Coronary artery (tissue), 2 donors: ENCODE measurements around the gene SHISA5.

Experiments
- DNase-seq: peaks from one replicate; pipeline ENCODE4 v3.0.0-alpha.2; 2017; ENCODE audit warnings: low spot score
- H3K27ac ChIP-seq, 2 donors: fragments of 200-600 bp; sonication (generic); one replicate each; pipeline ENCODE4 v1.5.1; 2016 to 2019
- H3K4me3 ChIP-seq: fragments of 200-600 bp; sonication (generic); 2 replicates; pipeline ENCODE4 v1.5.1; 2016; ENCODE audit warnings: mild to moderate bottlenecking, moderate library complexity
- TF ChIP-seq, protein P1 (sequence below): fragments of 200-600 bp; sonication (generic); IDR thresholded peaks from one replicate; pipeline ENCODE4 v1.5.1; 2019; ENCODE audit warnings: antibody characterized with exemption

Gene SHISA5

DNA sequence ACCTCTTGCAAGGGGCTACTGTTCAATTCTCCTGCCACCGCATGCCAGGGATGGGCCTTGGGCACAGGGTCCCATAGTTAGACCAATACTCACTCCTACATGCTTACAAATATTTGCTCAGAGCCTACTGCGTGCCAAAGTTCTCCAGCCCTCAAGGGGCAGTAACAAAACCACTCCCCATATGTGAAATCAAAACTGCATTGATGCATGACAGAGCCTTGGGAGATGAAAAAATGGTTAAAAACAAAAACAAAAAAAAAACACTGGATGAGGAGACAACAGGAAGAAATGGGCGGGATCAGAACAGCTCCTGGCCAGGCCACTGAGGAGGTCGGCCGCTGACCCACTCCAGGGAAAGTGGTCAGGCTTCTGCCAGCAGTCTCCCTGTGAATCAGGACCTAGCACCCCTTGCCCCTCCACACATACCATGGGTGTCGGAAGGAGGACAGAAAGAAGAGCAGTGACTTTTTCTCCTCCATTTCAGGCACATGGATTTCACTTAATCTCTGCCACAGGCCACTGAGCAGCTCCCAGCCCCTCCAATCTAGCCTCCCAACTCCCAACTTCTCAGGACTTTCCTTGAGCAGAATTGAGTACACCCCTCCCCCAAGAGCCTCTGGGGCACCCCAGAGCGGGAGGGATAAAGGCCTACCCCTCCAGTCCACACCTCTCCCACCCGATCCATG lies 76.9 kb downstream of the SHISA5 start:
- TF ChIP-seq, protein P1, sequence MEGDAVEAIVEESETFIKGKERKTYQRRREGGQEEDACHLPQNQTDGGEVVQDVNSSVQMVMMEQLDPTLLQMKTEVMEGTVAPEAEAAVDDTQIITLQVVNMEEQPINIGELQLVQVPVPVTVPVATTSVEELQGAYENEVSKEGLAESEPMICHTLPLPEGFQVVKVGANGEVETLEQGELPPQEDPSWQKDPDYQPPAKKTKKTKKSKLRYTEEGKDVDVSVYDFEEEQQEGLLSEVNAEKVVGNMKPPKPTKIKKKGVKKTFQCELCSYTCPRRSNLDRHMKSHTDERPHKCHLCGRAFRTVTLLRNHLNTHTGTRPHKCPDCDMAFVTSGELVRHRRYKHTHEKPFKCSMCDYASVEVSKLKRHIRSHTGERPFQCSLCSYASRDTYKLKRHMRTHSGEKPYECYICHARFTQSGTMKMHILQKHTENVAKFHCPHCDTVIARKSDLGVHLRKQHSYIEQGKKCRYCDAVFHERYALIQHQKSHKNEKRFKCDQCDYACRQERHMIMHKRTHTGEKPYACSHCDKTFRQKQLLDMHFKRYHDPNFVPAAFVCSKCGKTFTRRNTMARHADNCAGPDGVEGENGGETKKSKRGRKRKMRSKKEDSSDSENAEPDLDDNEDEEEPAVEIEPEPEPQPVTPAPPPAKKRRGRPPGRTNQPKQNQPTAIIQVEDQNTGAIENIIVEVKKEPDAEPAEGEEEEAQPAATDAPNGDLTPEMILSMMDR, result no peak
- no peak for DNase-seq
- H3K27ac ChIP-seq, result peak overlapping the region; percentile 97 to 99
- H3K4me3 ChIP-seq, result peak overlapping the region; percentile 97

DNA sequence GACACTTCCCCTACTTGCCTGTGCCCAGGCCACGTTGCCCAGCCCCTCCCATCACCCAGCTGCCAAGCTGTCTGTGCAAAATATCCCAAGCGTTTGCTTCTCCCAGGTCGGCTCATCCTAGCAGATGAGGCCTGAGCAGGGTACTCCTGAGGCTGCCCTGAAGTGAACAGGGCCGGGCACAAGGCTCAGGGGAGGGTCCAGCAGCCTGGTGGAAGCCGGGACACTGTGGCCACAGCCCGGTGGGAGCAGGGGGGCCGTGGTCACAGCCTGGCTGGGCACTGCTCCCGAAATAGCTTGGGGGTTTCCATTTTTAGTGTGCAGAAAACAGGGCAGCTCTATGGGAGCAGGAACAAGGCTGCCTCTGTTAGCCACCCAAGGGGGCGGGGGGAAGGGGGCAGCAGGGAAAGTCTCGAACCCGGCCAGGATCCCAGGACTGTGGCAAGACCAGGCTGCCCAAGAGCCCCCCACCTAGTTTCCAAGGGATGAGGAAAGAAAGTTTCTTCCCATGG lies 77.5 kb downstream of the SHISA5 start:
- Histone ChIP-seq H3K27ac (peak overlapping the region; percentile 97 to 99), H3K4me3 (peak overlapping the region; percentile 97)
- no peak for DNase-seq
- TF ChIP-seq, protein P1, result no peak

DNA sequence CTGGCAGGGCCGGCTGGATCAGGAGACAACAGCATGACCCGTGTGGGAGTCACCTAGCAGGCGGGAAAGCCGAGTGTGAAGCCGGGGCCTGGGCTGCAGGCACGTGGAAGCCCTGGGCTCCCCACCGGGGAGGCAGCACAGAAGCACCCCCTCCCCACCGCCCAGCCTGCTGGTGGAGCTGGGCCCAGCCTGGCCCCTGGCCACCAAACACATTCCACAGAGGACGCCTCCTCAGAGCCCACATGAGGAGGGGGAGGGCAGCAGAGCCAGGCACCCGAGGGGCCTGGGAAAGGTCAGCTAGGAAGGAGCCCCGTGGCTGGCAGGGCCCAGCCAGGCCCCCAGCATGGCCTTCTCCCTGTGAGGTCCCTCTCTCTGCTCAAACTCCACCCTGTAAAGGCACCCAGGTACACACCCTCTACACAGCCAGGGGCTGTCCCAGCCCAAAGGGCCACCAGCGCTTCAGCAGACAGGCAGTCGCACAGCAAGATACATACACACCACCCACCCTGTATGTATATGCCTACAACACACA lies 78.6 kb downstream of the SHISA5 start:
- TF ChIP-seq, protein P1, result no peak
- H3K4me3 ChIP-seq, result peak overlapping the region; percentile 97
- H3K27ac ChIP-seq, result peak overlapping the region; percentile 97 to 99
- no peak for DNase-seq

DNA sequence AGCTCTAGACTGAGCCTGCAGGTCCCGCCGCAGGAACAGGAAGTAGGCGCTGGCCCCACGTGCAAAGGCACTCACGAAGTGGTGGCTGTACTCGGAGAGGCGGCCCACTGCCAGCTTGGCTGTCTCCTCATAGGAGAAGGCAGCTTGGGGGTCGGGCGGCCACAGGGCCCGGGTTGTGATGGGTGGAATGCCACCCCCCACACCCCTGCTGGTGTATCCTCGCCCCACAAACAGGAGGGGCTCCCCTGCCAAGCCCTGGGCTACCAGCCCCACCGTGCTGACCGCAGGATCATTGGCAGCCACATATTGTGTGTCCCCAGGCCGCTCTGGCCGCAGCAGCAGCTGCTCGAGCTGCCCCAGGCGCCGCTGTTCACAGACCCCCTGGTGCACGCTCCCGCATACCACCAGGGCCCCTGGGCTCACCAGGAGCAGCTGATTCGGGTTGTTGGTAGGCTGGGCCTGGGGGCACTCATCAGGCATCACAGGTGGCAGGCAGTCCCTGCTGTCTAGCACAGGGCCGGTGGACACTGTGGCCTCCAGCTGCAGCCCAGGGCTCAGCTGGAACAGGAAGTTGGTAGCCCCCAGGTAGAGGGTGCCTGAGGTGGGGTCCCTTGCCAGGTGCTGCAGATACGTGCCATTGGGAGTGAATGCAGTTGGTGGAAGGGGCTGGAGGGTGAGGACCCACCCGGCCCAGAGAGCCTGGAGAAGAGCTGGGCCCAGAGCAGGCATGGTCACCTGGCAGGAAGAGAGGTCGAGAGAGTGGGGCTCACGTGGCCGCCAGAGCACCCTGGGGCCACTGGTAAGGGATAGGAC lies 79.9 kb downstream of the SHISA5 start:
- TF ChIP-seq, protein P1, result no peak
- Histone ChIP-seq H3K4me3 (peak overlapping the region; percentile 35), H3K27ac (peak overlapping the region; percentile 97 to 99)
- DNase-seq, result no peak

DNA sequence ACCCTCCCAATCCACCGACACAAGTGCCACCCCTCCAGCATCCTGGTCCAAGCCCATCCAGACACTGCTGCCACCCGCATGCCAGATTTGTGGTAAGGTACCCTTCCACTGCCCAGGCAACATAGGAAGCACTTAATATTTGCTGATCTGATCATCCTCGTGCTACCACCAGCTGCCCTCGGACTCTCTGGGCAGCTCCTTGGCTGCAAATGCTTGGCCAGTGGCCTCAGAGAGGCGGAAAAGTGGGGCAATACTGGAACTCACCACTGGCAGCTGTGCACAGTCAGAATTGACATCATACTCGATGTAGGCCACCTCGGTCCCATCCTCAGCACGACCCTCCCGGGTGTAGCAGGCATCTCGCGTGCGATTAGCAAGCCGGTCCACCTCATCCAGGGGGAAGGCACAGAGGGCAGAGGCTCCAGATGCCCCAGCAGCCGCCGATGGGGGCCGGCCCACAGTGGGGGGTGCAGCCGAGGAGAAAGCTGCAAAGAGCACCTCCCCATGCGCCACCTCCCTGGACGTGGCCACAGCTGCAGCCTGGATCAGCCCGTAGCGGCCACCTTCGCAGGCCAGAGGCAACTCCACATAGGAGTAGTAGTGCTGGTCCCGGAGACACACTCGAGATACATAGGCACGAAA lies 80.6 kb downstream of the SHISA5 start:
- DNase-seq, result no peak
- Histone ChIP-seq H3K4me3 (peak overlapping the region; percentile 35), H3K27ac (peak overlapping the region; percentile 1 to 99)
- TF ChIP-seq, protein P1, result no peak

DNA sequence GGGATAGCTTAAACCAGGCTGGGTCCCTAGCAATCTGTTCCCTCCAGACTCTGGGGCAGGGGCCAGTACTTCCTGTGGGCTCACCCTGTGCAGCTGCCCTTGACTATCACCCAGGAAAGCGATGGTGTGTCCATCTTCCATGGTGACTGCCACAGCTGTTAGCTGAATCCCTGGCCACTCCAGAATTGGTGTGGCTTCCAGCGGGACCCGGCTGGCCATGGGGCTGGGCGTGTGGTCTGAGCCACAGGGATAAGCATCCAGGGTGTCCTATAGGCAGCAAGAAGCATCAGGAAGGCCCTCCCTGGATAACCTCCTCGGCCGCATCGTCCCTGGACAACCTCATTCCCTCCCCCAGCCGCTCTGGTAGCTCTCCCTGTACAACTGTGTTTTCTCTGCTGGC lies 81.3 kb downstream of the SHISA5 start:
- H3K4me3 ChIP-seq, result peak overlapping the region; percentile 35
- peak overlapping the region; percentile 1 to 99 for H3K27ac ChIP-seq
- no peak for DNase-seq
- TF ChIP-seq, protein P1, result no peak
